ENCODE results near the gene GAP43.
"Not testable (repeated sequence)": the region's sequence is repeated elsewhere in the genome, so short reads cannot be mapped to it uniquely, and the experiment has no call there.

GAP43 gene

GRCh38 chr3:115702598-115702997 is 79.3 kb downstream of the GAP43 start:
- DNase-seq: no peak

DNA sequence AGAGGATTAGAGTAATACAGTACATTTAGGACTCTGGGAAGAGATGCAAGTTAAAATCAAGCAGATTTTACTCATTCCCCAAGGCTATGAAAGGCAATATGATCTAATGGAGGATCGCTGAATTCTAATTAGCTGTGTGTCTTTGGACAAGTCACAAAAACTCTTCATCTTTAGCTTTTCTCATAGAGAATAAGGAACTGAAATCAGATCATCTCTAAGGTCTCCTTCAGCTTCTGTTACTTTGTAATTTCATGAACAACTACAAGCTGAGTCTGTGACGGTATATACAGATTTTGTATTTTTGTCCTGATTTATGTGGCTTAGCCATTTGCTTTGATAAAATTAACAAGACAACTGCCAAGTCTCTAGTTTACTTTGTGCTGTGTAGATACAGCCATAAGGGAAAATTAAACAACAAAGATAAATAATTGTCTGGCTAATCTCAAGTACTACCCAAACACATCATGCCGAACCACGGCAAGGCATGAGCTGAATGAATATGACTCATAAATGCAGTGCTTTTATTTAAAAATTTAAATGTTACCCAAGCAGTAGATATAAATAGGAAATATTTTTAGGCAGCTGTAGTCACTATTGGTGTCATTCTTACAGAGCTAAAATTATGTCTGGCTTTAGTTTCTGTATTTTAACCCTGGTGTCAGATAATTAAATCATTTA is 81.5 kb downstream of the GAP43 start:
- DNase-seq: no peak

DNA sequence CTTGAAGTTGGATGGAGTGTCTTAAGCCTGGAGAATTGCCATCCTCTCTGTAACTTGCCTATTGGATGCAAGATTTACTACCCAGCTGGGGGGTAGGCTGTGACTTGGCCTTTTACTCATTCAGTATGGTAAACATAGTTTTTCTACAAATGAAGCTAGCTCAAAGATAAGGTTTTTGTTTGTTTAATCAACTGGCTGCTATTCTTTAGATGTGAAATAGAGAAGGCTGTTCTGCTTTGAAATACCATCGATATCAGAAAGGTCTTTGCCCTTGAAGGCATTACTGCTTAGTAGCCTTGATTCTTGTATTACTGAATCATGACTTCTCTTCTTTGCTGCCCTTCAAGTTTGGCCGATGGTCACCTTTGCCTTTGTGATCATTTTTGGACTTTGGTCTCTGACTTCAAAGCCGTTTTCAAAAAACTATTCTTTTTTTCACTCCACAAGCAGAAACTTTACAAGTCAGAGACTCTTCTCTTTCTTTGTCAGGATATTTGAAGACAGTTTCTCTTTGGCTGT is 83.1 kb downstream of the GAP43 start:
- no peak for DNase-seq

DNA sequence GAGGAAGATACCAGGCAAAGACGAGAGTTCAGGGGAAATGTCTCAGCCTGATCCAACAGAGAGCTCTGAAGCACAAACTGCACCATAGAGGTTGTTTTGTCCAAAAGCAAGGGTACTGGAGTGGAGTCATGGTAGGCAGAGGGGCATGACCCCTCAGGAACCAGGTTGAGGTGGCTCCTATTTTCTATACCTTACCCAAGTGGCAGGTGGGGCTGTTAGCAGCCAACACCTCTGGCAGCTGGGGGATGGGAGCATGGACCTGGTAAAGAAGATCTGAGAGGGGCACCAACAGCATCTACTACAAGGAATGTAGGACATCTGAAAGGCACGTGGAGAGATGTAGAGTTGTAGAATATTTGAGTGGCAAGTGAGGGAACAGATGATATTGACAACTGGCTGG is 85.2 kb downstream of the GAP43 start:
- DNase-seq: no peak

DNA sequence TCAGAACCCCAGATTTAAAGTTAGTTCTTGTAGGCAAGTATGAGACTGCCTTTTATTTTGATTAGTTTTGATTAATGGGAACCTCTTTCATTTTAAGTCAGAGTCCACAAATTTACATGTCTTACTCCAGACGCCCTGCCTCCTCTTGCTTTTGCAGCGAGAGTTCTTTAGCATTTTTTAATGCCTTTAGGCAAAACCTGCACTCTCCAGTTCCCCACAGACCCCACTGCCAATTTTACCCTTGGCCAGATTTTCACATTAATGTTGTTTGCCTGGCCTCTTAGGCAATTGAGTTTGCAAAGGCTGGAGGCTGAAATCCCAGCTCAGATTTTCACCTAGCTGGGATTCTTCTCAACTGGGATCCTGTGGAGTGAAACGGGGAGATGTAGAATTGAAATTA is 85.8 kb downstream of the GAP43 start:
- no peak for DNase-seq

DNA sequence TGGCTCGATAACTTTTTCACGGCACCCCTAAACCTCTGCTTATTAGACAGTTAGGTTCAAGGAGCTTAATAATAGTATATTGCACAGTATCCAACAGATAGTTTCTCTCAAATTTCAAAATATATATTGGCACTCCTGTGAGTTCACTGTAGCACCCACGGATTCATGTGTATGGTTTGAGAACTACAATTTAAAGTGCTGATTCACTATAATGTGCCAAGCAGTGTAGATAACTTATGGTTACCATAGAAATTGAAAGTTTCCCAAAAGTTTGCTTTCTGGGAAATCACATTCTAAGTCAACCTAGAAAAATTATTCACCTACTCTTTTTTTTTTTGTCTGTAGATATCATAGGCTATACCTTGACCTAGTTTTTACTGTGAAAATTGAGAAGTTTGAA is 86.6 kb downstream of the GAP43 start:
- no peak for DNase-seq

DNA sequence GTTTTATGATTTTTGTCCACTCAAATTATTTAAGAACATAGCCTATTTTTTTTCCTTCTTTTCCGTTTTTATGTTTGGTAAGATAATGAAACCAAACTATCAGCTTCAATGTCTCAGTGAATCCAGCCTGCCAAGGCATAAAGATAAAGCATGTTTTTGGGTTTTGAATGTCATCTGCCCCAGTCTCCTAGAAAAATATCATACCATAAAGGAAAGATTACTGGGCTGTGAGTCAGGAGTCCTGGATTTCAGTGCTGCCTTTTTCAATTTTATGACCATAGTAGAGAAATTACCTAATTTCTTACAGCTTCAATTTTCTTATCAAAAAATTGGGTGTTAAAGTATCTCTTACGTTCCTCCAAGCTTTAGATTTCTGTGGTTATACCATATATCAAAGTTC is 87.5 kb downstream of the GAP43 start:
- DNase-seq: no peak

DNA sequence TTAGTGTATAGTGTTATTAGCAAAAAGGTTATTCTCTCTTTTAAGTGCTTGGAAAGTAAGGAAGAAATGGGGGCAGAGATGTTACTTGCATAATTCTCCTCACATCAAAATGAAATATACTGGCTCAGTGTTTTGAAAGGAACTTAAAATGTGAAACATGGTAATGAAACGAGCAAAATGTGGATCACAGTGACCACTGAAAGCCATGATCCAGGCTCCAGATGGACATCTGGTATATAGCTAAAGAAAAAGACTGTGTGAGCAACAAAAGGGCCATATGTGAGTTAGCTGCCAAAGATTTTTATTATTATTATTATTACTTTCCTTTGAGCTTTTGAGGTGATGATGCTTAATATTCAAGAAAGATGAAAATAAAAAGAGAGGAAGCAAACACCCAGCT is 89.6 kb downstream of the GAP43 start:
- DNase-seq: no peak

DNA sequence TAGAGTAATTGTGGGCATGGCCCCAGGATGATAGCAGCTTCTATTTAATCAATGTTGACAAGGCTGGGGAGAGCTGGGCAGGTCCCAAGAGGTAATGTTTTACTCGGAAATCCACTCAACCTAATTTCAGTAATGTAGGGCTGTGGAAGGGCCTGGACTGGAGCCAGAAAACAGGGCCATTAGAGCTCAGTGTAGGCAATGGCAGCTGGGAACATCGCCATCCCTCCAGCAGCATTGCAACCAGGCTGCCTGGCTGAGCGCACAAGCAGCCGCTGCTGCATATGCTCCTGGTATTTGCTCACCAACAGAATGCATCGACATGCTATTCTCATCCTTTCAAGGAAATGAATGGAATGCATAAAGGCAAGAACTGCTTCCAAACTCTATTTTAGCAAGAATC is 90.0 kb downstream of the GAP43 start:
- no peak for DNase-seq

GRCh38 chr3:115715241-115715745 is 92.0 kb downstream of the GAP43 start:
- DNase-seq: no peak

DNA sequence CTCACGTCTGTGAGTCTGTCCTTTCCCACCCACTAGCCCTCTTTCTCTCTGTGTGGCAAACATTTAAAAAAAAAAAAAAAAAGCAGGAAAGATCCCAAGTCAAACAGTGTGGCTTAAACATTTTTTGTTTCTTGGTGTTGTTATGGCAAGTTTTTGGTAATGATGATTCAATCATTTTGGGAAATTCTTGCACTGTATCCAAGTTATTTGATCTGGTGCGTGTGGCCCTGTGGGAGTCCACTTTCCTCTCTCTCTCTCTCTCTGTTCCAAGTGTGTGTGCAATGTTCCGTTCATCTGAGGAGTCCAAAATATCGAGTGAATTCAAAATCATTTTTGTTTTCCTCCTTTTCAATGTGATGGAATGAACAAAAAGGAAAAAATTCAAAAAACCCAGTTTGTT is 97.7 kb downstream of the GAP43 start:
- DNase-seq: no peak

DNA sequence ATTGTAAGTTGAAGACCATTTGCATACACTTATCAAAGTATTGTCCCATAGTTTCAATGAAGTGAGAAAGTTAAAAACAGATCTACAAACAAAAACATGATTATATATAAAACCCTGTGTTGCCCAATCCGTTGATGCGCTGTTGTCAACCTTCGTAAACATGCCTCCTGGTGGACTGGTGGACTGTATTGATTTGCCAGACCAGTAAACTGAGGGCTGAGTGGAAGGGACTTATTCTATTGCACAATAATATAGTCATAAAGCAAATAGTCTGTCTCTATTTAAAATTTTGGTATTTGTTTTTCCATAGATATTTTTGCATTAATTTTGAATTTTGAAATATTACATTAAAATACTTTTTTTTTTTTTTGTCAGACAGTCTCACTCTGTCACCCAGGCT is 102.5 kb downstream of the GAP43 start:
- no peak for DNase-seq

DNA sequence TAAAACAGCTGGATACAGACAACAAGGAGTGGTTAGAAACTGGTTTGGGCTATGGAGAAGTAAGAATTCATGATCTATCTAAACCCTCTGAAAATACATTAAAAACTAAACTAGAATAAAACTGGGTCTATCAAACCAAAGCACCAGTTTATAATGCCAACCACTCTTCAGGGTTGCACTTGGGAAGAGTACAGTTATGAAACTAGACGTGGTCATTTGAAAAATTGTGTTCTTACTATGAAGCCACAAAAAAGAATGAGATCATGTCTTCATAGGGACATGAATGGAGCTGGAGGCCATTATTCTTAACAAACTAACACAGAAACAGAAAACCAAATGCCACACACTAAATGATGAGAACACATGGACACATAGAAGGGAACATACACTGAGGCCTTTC is 103.8 kb downstream of the GAP43 start:
- DNase-seq: no peak

DNA sequence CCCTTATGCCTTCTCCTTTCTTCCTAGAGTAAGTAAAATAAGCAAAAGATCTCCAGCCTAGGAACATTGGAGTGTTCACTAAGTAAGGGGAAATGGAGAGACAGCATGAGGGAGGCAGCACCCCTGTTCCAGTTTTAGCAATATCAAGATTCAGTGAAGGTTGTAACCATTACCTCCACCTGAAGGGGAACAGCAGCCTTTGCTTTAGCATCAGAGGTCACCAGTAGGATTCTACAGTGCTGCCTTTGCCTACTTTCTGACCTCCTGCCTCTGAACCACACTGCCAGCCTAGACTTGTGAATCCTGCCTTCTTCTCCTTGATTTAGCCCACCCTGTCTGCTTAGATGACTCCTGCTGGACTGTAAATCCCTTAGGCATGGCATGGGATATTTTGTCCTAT is 104.7 kb downstream of the GAP43 start:
- no peak for DNase-seq

DNA sequence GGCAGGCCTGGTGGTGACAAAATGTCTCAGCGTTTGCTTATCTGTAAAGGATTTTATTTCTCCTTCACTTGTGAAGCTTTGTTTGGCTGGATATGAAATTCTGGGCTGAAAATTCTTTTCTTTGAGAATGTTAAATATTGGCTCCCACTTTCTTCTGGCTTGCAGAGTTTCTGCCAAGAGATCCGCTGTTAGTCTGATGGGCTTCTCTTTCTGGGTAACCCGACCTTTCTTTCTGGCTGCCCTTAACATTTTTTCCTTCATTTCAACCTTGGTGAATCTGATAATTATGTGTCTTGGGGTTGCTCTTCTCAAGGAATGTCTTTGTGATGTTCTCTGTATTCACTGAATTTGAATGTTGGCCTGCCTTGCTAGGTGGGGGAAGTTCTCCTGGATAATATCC is 113.0 kb downstream of the GAP43 start:
- not testable (repeated sequence) for DNase-seq

DNA sequence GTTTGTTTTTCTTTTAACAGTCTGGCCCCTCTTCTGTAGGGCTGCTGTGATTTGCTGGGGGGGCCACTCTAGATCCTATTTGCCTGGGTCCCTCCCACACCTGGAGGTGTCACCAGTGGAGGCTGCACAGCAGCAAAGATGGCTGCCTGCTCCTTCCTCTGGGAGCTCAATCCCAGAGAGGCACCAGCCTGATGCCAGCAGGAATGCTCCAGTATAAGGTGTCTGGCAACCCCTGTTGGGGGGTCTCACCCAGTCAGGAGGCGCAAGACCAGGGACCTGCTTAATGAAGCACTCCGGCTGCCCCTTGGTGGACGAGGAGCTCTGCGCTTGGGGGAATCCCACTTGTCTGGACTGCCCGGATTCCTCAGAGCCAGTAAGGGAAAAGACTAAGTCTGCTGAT is 118.3 kb downstream of the GAP43 start:
- DNase-seq: no peak

DNA sequence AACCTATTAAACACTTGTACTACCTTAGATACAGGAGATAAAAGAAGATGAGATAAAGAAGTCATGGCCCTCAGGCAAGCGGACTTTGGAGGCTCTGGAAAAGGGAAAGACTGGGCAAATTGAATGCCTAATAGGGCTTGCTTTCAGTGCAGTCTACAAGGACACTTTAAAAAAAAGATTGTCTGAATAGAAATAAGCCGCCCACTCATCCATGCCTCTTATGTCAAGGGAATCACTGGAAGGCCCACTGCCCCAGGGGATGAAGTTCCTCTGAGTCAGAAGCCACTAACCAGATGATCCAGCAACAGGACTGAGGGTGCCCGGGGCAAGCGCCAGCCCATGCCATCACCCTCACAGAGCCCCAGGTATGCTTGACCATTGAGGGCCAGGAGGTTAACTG is 121.2 kb downstream of the GAP43 start:
- DNase-seq: not testable (repeated sequence)

DNA sequence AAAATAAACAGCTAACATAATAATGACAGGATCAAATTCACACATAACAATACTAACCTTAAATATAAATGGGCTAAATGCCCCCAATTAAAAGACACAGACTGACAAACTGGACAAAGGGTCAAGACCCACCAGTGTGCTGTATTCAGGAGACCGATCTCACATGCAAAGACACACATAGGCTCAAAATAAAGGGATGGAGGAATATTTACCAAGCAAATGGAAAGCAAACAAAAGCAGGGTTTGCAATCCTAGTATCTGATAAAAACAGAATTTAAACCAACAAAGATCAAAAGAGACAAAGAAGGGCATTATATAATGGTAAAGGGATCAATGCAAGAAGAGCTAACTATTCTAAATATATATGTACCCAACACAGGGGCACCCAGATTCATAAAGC is 129.7 kb downstream of the GAP43 start:
- not testable (repeated sequence) for DNase-seq

DNA sequence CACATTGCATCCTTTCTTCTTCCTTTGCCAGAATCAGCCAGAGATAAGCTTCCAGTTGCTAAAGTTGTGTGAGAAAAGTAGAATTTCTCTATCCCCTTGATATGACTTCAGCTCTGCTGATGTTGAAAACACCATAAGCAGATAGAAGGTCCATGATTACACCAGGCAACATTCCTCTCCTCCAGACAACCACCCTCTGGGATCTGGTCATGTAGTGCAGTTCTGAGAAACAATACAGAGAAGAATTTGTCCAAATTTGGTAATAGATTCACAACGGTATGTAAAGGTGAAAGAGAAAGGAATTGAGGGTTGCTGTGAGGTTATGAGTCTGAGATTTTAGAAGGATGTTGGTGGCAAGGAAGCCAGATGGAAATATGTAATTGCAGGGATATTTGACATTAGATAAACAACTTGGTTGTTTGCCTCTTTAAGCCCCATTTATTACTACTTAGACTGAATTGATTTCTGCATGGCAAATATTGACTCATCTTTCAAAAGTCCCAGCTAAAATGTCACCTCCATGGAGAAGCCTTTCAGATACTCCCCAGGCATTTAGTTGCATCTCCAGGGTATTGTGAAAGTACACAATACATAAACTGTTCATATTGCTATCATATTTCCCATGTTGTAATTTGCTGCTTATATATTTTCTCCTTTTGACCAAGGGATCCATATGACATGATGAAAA is 134.9 kb downstream of the GAP43 start:
- no peak for DNase-seq

DNA sequence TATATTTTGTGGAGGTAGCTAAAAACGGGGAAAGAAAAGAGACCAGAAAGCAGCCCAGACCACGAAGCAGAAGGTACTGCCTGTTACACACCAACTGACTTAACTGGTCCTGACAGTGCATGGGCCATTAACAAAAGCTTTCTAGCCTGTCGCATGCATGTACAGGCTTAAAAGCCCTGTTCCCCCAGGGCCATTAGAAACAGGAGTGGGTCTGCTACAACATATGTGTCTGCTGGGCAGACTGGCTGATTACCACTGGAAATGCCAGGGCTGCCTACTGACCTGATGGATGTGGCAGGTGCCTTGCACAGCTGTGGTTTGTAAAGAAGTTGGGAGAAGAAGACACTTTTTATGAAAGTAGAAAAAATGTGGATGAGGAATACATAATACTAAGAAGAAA is 137.4 kb downstream of the GAP43 start:
- no peak for DNase-seq

DNA sequence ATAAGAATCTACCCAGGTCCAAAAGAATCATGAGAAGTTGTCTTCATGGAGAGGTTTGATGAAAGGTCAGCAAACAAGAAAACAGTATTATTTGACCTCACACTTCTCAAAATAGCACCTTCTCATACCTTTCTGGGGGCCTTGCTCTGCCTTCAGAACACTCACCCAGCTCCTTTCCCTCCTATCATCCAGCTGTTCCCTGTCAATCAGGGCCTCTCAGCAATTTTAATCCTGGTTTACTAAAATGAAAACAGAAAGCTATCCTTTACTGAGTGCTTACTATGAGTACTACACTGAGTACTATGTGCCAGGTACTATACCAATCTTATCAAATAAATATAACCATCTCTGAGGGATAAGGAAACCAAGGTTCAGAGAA is 138.6 kb downstream of the GAP43 start:
- DNase-seq: no peak

DNA sequence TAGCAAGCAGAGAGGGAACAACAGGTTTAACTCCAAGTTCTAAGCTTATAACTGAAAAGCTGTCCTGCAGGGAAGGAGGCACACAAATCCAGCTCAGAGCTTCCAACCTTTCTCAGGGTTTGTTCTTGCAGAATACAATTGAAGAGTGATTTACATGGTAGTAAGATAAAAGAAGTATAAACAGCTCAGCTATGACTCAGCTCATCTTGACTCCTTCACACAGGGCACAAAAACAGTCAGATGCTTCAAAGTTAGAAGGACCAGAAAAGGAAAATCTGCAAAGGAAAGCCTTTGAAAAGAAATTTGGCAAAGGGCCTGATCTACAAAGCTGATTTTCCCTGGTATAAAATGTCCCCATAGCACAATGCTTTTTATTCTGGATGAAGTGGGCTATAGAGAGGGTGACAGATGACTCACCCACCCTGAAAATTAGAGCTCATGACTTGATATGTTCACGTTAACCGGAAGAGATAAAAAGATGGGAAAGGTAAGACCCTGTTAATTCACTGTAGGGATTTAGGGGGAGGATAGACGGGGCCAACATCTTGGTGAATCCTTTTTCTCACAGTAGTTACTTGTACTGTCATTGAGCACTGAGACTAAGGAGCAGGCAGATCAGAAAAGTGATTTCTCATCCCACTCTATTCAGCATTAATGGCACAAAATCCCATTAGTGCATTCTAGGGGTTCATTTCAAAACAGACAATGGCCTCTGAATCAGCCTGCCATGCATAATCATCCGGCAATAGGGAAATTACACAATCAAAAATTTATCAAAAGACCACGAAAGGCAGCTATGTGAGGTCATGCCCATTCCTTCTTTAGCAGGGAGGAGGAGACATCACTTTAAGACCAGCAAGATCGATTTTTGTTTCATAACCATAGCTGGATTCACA is 143.5 kb downstream of the GAP43 start:
- DNase-seq: no peak

DNA sequence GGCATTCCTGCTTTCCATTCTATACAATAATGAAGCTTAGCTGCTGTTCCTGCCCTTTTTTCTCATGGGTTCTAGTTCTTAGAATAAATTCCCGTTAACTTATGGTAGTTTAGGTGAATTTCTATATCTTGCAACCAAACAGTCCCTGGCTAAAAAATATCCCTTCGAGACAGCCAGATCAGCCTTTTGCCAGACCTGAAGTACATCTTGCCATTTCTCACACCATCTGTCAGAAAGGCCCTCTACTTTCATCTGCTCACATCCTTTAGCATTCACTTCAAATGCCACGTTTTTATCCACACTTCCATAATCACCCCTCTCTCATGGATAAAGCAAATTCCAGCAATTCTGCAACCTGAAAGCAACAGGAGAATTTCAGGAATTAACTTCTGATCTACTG is 145.4 kb downstream of the GAP43 start:
- no peak for DNase-seq
